Measurements from ENCODE around the gene BCAM.
A peak's percentile ranks its signal among the peaks of the same experiment; 100 is the strongest.
"Not testable (repeated sequence)": the region's sequence is repeated elsewhere in the genome, so short reads cannot be mapped to it uniquely, and the experiment has no call there.

Gene BCAM

DNA sequence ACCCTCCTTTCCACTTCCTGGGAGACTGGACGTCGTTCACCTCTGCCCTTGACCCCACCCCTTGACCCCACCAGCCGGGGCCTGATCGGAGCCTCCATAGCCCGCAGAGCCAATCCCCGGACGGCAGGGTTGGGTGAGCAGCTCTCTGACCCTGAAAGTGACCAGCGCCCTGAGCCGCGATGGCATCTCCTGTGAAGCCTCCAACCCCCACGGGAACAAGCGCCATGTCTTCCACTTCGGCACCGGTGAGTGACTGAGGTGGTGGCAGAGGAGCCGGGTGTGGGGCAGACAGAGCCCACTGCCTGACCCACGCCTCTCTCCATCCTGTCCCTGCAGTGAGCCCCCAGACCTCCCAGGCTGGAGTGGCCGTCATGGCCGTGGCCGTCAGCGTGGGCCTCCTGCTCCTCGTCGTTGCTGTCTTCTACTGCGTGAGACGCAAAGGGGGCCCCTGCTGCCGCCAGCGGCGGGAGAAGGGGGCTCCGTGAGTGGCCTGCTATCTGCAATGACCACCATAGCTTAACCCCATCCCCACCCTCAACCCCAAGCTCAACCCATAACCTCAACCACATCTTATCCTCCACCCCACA is 10.4 kb downstream of the BCAM start:
- Mint-ChIP-seq H3K27ac (no peak overlapping the region), H3K4me1 (no peaks in the 10 kb centered on the region), H3K9me3 (no peaks in the 10 kb centered on the region), H3K4me3 (no peak overlapping the region), H3K36me3 (ENCODE audit: low read depth) (no peaks in the 10 kb centered on the region), H3K27me3 (peaks cover 4% of the 10 kb centered on the region)
- no peak for DNase-seq
- ATAC-seq, result no peak

DNA sequence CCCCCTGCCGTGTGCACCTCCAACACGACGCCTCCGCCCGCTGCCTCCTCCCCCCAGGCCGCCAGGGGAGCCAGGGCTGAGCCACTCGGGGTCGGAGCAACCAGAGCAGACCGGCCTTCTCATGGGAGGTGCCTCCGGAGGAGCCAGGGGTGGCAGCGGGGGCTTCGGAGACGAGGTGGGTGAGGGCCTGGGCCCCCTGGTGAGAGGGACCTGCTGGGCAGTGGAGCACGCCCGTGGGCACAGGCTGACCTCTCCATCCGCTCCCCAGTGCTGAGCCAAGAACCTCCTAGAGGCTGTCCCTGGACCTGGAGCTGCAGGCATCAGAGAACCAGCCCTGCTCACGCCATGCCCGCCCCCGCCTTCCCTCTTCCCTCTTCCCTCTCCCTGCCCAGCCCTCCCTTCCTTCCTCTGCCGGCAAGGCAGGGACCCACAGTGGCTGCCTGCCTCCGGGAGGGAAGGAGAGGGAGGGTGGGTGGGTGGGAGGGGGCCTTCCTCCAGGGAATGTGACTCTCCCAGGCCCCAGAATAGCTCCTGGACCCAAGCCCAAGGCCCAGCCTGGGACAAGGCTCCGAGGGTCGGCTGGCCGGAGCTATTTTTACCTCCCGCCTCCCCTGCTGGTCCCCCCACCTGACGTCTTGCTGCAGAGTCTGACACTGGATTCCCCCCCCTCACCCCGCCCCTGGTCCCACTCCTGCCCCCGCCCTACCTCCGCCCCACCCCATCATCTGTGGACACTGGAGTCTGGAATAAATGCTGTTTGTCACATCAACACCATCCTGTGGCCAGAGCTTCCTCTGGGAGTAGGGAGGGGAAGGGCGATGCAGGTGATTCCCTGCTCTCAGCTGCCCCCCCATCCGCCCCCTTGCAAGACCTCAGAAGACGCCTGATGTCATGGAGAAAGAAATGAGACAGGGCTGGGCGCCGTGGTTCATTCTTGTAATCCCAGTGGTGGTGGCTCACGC is 12.0 kb downstream of the BCAM start:
- no peaks in the 10 kb centered on the region for H3K4me1 Mint-ChIP-seq
- no peaks in the 10 kb centered on the region for H3K9me3 Mint-ChIP-seq
- no peak overlapping the region for H3K27ac Mint-ChIP-seq
- DNase-seq (no peak), ATAC-seq (no peak)
- no peaks in the 10 kb centered on the region for H3K36me3 Mint-ChIP-seq (ENCODE audit: low read depth)
- no peak overlapping the region for H3K4me3 Mint-ChIP-seq
- peaks cover 4% of the 10 kb centered on the region for H3K27me3 Mint-ChIP-seq

DNA sequence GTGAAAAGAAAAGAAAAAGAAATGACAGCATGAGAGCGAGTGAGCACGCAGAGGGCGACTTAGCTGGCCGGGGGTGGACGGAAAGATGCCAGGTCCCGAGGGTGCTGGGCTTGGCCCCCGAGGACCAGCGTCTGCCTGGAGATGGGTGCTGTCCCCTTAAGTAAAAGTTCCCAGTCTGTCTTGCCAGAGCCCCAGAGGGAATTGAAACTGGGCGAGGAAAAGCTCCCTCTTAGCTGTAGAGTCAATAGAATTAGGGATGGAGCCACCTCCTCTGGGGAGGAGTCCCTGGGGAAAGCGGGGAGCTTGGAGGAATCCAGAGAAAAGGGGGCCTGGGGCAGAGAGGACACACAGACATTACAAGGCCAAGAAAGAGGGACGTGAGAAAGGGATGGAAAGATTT is 13.3 kb downstream of the BCAM start:
- Mint-ChIP-seq H3K27ac (no peak overlapping the region), H3K4me3 (no peak overlapping the region), H3K27me3 (peaks cover 4% of the 10 kb centered on the region), H3K9me3 (no peaks in the 10 kb centered on the region), H3K36me3 (ENCODE audit: low read depth) (no peaks in the 10 kb centered on the region), H3K4me1 (no peaks in the 10 kb centered on the region)
- DNase-seq (no peak), ATAC-seq (no peak)

DNA sequence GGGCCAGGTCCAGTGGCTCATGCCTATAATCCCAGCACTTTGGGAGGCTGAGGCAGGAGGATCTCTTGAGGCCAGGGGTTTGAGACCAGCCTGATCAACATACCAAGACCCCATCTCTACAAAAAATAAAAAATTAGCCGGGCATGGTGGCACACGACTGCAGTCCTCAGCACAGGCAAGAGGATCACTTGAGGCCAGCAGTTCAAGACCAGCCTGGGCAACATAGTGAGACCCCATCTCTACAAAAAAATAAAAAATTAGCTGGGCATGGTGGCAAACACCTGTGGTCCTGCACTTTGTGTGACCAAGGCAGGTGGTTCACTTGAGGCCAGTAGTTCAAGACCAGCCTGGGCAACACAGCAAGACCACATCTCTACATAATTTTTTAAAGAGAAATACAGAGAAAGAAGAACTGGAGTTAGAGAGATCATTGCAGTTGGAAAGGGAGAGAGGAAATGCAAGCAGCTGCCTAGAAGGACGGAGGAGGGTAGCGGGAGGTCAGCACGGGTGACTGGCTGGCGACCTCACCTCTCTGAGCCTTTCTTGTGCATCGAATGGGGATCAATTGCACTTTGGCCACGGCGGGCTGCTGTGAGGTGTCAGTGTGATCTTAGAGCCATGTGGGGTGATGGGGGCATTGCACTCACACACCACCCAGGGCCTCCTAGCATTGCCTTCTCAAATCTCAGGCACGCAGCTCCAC is 13.9 kb downstream of the BCAM start:
- no peak overlapping the region for H3K4me3 Mint-ChIP-seq
- ATAC-seq (no peak), DNase-seq (no peak)
- peaks cover 4% of the 10 kb centered on the region for H3K27me3 Mint-ChIP-seq
- H3K27ac Mint-ChIP-seq, result no peak overlapping the region
- H3K4me1 Mint-ChIP-seq, result no peaks in the 10 kb centered on the region
- no peaks in the 10 kb centered on the region for H3K9me3 Mint-ChIP-seq
- H3K36me3 Mint-ChIP-seq (ENCODE audit: low read depth), result no peaks in the 10 kb centered on the region

DNA sequence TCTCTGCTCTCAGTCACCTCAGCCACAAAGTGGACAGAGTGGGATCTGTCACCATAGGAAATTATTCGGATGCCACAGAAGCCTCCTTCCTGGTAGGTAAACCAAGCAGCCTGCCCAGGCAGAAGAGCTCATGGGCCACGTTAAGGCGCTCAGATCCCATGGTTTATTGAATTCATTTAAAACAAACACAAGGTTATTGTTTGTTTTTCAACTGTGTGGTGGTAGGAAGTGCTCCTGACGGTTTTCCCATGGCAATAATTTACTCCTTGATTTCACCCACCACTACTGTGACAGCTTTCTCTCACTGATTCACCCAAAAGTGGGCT is 14.4 kb downstream of the BCAM start:
- Mint-ChIP-seq H3K27me3 (peaks cover 4% of the 10 kb centered on the region), H3K4me1 (no peaks in the 10 kb centered on the region), H3K36me3 (ENCODE audit: low read depth) (no peaks in the 10 kb centered on the region), H3K4me3 (no peak overlapping the region), H3K9me3 (no peaks in the 10 kb centered on the region), H3K27ac (no peak overlapping the region)
- DNase-seq (no peak), ATAC-seq (no peak)

DNA sequence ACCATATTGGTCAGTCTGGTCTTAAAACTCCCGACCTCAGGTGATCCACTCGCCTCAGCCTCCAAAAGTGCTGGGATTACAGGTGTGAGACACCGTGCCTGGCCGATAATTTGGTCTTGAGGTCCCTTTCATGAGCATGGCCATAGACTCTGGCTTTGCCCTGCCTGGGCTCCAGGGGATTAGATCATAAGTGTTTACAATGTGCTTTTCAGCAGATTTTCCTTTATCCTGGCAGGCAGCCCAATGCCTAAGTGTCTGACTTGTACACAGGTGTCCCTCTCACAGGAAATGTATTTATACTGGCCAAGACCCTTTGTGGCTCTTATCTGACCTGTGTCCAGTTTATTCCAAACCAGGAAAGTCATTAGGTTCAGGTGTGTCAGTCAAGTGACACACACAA is 15.9 kb downstream of the BCAM start:
- DNase-seq (no peak), ATAC-seq (no peak)
- no peaks in the 10 kb centered on the region for H3K36me3 Mint-ChIP-seq (ENCODE audit: low read depth)
- no peak overlapping the region for H3K27ac Mint-ChIP-seq
- no peak overlapping the region for H3K4me3 Mint-ChIP-seq
- no peaks in the 10 kb centered on the region for H3K9me3 Mint-ChIP-seq
- H3K4me1 Mint-ChIP-seq, result no peaks in the 10 kb centered on the region
- peaks cover 6% of the 10 kb centered on the region for H3K27me3 Mint-ChIP-seq

DNA sequence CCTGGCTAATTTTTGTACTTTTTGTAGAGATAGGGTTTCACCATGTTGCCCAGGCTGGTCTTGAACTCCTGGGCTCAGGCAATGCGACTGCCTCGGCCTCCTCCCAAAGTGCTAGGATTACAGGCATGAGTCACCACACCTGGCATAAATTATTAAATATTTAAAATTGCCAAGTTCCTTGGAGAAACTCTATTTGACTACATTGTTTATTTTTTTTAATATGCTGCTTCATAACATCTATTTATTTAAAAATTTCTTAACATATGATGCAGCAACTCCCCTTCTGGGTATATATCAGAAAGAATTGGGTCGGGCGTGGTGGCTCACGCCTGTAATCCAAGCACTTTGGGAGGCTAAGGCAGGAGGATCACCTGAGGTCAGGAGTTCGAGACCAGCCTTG is 24.0 kb downstream of the BCAM start:
- H3K4me1 Mint-ChIP-seq; DNase-seq; H3K9me3 Mint-ChIP-seq; H3K4me3 Mint-ChIP-seq; H3K27ac Mint-ChIP-seq; ATAC-seq; H3K36me3 Mint-ChIP-seq (ENCODE audit: low read depth): not testable (repeated sequence)
- H3K27me3 Mint-ChIP-seq, result peaks cover 12% of the 10 kb centered on the region

DNA sequence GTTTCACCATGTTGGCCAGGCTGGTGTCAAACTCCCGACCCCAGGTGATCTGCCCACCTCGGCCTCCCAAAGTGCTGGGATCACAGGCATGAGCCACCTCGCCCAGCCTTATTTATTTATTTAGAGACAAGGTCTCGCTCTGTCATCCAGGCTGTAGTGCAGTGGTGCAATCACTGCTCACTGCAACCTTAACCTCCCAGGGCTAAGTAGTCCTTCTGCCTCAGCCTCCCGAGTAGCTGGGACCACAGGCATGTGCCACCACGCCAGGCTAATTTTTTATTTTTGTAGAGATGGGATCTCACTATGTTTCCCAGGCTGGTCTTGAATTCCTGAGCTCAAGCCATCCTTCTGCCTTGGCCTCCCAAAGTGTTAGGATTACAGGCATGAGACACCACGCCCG is 25.5 kb downstream of the BCAM start:
- H3K9me3 Mint-ChIP-seq; H3K4me3 Mint-ChIP-seq; H3K36me3 Mint-ChIP-seq (ENCODE audit: low read depth); H3K4me1 Mint-ChIP-seq; H3K27ac Mint-ChIP-seq; DNase-seq; ATAC-seq: not testable (repeated sequence)
- H3K27me3 Mint-ChIP-seq, result peaks cover 10% of the 10 kb centered on the region

DNA sequence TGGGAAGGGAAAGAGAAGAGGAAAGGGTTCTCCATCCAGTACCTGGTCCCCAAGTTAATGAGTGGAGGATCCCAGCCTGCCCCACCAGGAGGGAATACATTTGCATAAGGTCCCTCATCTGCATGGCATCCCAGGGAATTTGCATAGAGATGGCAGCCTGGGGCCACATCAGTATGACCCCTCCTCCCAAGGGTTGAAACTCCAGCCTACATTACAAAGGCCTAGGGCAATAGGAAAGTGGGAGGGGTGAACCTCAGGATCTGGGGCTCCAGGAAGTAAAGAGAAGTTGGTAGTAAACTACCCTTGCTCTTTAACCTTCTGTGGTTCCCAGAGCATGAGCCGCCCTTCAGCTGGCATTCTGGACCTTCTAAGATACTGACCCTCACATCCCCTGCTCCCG is 30.4 kb downstream of the BCAM start:
- DNase-seq, result no peak
- no peak overlapping the region for H3K27ac Mint-ChIP-seq
- H3K36me3 Mint-ChIP-seq (ENCODE audit: low read depth), result no peaks in the 10 kb centered on the region
- ATAC-seq, result no peak
- H3K4me3 Mint-ChIP-seq, result no peak overlapping the region
- H3K4me1 Mint-ChIP-seq, result peaks cover 4% of the 10 kb centered on the region
- peaks cover 2% of the 10 kb centered on the region for H3K27me3 Mint-ChIP-seq
- H3K9me3 Mint-ChIP-seq, result no peaks in the 10 kb centered on the region

DNA sequence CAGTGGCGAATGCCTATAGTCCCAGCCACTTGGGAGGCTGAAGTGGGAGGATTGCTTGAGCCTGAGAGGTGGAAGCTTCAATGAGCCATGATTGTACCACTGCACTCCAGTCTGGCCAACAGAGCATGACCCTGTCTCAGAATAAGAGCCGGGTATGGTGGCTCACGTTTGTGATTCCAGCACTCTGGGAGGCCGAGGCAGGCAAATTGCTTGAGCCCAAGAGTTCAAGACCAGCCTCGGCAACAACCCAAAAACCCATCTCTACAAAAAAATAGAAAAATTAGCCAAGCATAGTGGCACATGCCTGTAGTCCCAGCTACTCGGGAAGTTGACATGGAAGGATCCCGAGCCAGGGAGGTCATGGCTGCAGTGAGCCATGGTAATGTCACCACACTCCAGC is 31.9 kb downstream of the BCAM start:
- Mint-ChIP-seq H3K27me3 (peaks cover 8% of the 10 kb centered on the region), H3K36me3 (ENCODE audit: low read depth) (no peaks in the 10 kb centered on the region), H3K4me1 (peaks cover 14% of the 10 kb centered on the region), H3K4me3 (no peak overlapping the region), H3K27ac (no peak overlapping the region), H3K9me3 (no peaks in the 10 kb centered on the region)
- DNase-seq, result no peak
- ATAC-seq, result no peak

DNA sequence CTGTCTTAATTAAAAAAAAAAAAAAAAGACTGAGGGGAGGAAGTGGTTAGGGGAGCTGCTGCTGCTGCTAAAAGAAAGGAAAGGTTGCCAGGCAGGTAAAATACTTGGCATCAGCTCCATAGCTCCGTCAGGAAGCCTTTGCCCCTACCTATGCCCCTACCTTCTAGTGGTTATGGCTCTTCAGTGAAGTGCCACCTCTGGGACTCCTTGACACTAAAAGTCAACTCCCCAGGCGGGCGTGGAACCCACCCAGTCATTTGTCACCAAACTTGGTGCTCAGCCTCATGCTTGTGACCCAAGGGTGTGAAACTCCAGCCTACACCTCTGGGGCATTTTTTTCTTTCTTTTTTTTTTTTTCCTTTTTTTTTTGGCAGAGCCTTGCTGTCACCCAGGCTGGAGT is 32.3 kb downstream of the BCAM start:
- Mint-ChIP-seq H3K27ac (no peak overlapping the region), H3K36me3 (ENCODE audit: low read depth) (no peaks in the 10 kb centered on the region)

DNA sequence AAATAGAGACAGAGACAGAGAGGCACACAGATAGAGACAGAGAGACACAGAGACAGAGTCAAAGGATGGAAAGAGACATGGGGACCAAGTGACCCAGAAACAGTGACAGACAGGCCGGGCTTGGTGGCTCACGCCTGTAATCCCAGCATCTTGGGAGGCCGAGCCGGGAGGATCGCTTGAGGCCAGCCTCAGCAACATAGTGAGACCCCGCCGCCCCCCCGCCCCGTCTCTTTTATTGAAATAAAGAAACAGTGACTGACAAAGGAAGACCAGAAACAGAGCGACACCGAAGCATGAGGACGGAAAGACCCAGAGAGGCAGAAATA is 36.3 kb downstream of the BCAM start:
- H3K4me3 Mint-ChIP-seq, result peak overlapping the region; percentile 83
- no peak for ATAC-seq
- H3K36me3 Mint-ChIP-seq (ENCODE audit: low read depth), result no peaks in the 10 kb centered on the region
- no peaks in the 10 kb centered on the region for H3K9me3 Mint-ChIP-seq
- H3K27ac Mint-ChIP-seq, result peak overlapping the region; percentile 63
- DNase-seq, result no peak
- H3K27me3 Mint-ChIP-seq, result peaks cover 36% of the 10 kb centered on the region
- H3K4me1 Mint-ChIP-seq, result peaks cover 26% of the 10 kb centered on the region

More for the DNA sequence above, 32.3 kb downstream of the BCAM start:
- DNase-seq (no peak), ATAC-seq (no peak)
- Mint-ChIP-seq H3K27me3 (peaks cover 12% of the 10 kb centered on the region), H3K4me1 (peaks cover 17% of the 10 kb centered on the region), H3K4me3 (no peak overlapping the region), H3K9me3 (no peaks in the 10 kb centered on the region)

DNA sequence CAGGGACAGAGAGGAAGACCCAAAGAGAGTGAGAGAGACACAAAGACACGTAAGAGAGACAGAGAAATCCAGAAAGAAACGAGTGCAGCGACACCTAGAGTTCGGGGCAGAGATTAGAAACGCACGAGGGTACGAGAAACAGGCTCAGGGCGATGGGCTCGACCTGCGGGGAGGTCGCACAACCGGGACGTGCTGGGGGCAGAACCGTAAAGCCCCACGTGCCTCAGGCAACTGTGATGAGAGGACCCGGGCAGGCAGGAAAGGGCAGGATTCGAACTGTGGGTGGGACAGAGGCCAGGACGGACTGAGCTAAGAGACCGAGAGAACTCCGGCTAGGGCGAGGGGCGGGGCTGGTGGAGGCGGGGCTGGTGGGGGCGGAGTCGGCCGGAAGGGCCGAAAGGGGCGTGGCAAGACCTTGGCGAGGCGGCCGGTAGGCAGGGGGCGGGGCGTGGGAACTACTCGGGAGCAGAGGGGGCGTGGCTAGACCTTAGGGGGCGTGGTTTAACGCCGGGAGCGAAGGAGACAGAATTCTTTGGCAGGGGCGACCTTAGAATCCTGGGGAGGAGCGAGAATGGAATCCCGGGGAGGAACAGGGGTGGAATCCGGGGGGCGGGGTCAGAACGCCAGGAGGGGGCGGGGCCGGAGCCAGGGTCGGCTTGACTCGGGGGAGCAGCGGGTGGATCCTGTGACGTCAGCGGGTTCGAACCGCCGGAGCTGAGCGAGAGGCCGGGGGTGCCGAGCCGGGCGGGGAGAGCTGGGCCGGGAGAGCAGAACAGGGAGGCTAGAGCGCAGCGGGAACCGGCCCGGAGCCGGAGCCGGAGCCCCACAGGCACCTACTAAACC is 36.9 kb downstream of the BCAM start, which contains the start of gene NECTIN2:
TSS of gene NECTIN2 (plus strand) at position 686 of the 843 bp plus-strand sequence. CDS start 229 bp downstream, outside the sequence.
- ATAC-seq (peak; percentile 65), DNase-seq (peak; percentile 98)
- H3K36me3 Mint-ChIP-seq (ENCODE audit: low read depth), result no peaks in the 10 kb centered on the region
- peak within 1 kb of the TSS; percentile 83 for H3K4me3 Mint-ChIP-seq
- H3K9me3 Mint-ChIP-seq, result no peaks in the 10 kb centered on the region
- peaks cover 26% of the 10 kb centered on the region for H3K4me1 Mint-ChIP-seq
- H3K27me3 Mint-ChIP-seq, result peaks cover 36% of the 10 kb centered on the region
- peak within 1 kb of the TSS; percentile 63 for H3K27ac Mint-ChIP-seq

DNA sequence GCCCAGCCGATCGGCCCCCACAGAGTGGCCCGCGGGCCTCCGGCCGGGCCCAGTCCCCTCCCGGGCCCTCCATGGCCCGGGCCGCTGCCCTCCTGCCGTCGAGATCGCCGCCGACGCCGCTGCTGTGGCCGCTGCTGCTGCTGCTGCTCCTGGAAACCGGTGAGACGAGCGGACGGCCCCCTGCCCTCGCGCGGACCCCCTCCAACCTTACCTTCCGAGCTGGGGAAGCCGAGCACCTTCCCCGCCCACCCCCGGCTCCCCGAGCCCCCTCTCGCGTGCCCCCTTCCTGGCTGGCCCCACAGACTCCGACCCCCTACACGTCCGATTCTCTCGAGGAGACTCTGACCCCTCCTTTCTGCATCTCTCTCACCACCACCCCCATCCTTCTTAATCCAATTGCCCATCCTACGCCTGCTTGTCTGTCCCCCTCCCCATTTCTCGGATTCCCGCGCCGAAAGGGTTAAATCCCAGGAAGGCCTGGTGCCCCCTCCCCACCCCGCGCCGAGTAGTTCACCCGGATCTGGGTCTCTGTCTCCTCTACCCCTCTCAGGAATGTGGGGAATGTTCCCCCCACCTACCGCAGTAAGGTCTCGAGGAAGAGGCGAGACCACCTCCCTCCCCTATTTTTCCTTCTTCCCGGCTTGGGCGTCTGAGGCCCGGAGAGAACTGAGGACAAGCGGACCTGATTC is 37.7 kb downstream of the BCAM start:
- no peak for ATAC-seq
- Mint-ChIP-seq H3K27ac (no peak overlapping the region), H3K27me3 (peaks cover 39% of the 10 kb centered on the region)

More for the DNA sequence above, 37.7 kb downstream of the BCAM start:
- H3K9me3 Mint-ChIP-seq, result no peaks in the 10 kb centered on the region
- peak overlapping the region; percentile 83 for H3K4me3 Mint-ChIP-seq
- no peak for DNase-seq
- peaks cover 24% of the 10 kb centered on the region for H3K4me1 Mint-ChIP-seq
- no peaks in the 10 kb centered on the region for H3K36me3 Mint-ChIP-seq (ENCODE audit: low read depth)
